CD1c-positive myeloid dendritic cell (primary cell): ENCODE results near the gene PRKAR1B.
A peak's percentile ranks its signal among the peaks of the same experiment; 100 is the strongest.
"Not testable (repeated sequence)": the region's sequence is repeated elsewhere in the genome, so short reads cannot be mapped to it uniquely, and the experiment has no call there.

ENCODE experiments used
- DNase-seq: peaks from one replicate; pipeline ENCODE4 v3.0.0-alpha.2; 2016; ENCODE audit errors: extremely low spot score

The PRKAR1B gene

GRCh38 chr7:556837-557557, 170.1 kb downstream of the PRKAR1B start:
- no peak for DNase-seq

GRCh38 chr7:556291-556826, 170.7 kb downstream of the PRKAR1B start:
- DNase-seq: no peak

GRCh38 chr7:555551-556160, 171.4 kb downstream of the PRKAR1B start:
- DNase-seq: no peak

GRCh38 chr7:553636-554111, 173.4 kb downstream of the PRKAR1B start:
- DNase-seq: no peak

- no peak for DNase-seq
Observed at GRCh38 chr7:552868-553635, 174.0 kb downstream of the PRKAR1B start.

- DNase-seq: not testable (repeated sequence)
Observed at GRCh38 chr7:552151-552867, 174.8 kb downstream of the PRKAR1B start.

GRCh38 chr7:551615-551970, 175.5 kb downstream of the PRKAR1B start:
- DNase-seq: not testable (repeated sequence)

- DNase-seq: no peak
Observed at GRCh38 chr7:550881-551614, 176.0 kb downstream of the PRKAR1B start.

GRCh38 chr7:549891-550625, 177.0 kb downstream of the PRKAR1B start:
- no peak for DNase-seq

GRCh38 chr7:549066-549890, 177.8 kb downstream of the PRKAR1B start:
- DNase-seq: no peak

GRCh38 chr7:548401-548800, 178.7 kb downstream of the PRKAR1B start:
- no peak for DNase-seq

- DNase-seq: no peak
Observed at GRCh38 chr7:545470-545869, 181.6 kb downstream of the PRKAR1B start.

- DNase-seq: no peak
Observed at GRCh38 chr7:544338-545221, 182.5 kb downstream of the PRKAR1B start.

- no peak for DNase-seq
Observed at GRCh38 chr7:543501-544337, 183.4 kb downstream of the PRKAR1B start.

GRCh38 chr7:542713-543500, 184.2 kb downstream of the PRKAR1B start:
- peak; percentile 18 for DNase-seq

- no peak for DNase-seq
Observed at GRCh38 chr7:542131-542712, 184.9 kb downstream of the PRKAR1B start.
